ENCODE results near the gene FAM83E.

Gene FAM83E

DNA sequence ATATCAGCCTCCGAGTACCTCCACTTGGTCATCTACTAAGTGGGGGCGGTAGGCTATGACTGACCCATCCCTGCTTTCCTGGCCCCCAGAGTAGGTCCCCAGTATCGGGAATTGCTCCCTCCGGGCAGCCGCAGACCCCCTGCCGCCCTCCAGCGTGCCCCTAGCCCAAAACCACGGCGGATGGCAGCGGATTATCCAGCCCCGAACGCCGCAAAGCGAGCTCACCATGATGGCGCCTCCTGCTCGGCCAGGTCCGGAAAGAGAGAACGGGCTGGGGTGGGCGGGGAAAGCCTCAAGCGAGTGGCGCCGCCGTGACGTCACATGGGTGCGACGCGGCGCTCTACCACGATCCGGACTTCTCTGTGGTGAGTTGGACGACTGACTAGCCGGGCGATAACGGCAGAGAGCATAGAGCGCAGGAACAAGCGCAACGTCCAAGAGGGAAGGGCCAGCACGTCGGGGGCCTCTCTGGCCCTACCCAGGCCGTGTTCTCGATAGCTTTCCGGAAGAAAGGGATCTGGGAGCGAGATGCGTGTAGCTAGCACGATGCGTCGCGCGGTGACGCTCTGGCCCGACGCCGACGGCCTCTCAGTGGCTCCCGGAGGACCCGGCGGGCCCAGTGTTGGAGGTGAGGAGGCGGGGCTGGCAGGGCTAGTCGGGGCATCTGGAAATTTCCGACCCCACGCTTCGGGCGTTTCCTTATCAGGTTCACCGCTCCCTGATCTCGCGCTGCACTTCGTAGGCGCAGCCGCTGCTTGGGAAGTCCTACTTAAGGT, 4.2 kb upstream of the FAM83E start, which contains the start of the genes RPL18 and SPHK2:
Gene RPL18, minus strand, starts transcription at position 263 of the 776 bp plus-strand sequence. Its CDS starts 35 bp downstream, at position 228.
Gene SPHK2, plus strand, starts transcription at position 591 of the 776 bp plus-strand sequence. CDS start 1,009 bp downstream, outside the sequence.
- peak within 1 kb of the TSS; percentile 100 for H3K4me3 ChIP-seq (replicated peaks; ENCODE audit: low read depth, low read length)
- DNase-seq (ENCODE audit: low read depth), result peak; percentile 100
- TF ChIP-seq, protein P1, sequence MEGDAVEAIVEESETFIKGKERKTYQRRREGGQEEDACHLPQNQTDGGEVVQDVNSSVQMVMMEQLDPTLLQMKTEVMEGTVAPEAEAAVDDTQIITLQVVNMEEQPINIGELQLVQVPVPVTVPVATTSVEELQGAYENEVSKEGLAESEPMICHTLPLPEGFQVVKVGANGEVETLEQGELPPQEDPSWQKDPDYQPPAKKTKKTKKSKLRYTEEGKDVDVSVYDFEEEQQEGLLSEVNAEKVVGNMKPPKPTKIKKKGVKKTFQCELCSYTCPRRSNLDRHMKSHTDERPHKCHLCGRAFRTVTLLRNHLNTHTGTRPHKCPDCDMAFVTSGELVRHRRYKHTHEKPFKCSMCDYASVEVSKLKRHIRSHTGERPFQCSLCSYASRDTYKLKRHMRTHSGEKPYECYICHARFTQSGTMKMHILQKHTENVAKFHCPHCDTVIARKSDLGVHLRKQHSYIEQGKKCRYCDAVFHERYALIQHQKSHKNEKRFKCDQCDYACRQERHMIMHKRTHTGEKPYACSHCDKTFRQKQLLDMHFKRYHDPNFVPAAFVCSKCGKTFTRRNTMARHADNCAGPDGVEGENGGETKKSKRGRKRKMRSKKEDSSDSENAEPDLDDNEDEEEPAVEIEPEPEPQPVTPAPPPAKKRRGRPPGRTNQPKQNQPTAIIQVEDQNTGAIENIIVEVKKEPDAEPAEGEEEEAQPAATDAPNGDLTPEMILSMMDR (IDR thresholded peaks at IDR 0.05; ENCODE audit: low read length, missing control alignments), result no peak

DNA sequence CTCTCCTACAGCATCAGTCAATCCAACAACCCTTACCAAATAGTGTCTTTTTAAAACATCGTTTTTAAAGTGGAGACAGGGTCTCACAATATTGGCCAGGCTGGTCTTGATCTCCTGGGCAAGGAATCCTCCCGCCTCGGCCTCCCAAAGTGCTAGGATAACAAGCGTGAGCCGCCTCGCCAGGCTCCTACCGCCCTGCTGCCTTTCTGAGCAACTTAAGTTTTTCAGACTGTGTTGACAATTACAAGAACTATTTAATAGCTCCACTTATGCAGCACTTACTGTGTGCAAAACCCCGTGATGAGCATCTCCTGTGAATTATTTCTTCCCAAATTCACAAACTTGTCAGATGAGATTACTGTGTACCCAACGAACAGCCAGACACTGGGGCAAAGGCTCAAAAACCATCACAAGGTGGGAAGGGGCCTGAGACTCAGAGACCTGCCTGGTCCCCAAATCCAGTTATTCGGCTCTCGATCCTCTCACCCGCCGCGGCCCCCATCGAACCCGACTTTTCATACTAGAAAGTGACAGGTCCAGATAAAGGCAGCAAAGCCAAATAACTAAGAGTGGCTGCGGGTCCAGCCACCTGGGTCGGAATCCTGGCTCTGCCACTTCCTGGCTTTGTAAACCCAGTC, 3.5 kb upstream of the FAM83E start:
- TF ChIP-seq, protein P1 (IDR thresholded peaks at IDR 0.05; ENCODE audit: low read length, missing control alignments), result no peak
- peak overlapping the region; percentile 100 for H3K4me3 ChIP-seq (replicated peaks; ENCODE audit: low read depth, low read length)
- DNase-seq (ENCODE audit: low read depth), result no peak

DNA sequence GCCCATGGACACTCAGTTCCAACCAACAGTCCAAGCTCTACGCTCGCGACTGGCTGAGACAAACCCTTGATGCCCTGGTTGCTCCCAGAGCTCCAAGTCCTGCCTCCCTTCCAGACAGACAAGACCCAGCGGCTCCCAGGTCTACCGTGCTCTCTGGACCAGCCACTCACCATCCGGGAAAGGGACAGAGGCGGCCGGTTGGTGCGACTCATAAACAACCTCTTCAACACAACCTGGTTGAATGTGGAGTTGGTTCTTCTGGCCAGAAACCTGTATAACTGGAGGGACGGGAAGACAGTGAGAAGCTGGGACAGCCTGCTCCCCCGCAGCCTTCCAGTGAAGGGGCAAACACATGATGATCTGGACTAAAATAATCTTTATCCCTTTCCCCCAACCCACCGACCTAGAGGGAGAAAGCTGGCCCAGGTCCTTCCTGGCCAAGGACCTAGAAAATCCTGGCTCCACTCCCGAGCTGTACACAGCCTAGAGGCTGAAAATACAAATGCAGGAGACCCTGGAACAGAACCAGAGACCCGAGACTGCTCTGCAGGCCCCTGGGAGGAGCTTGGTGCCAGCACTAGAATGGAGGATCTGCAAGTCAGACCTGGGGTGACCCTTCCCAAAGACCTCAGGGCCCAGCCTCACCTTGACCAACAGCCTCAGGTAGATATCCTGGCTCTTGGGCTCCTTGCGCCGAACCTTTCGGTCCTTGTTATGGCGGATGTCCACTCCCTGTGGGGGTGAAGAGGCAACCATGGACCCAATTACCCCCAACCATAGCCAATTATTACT, 2.5 kb upstream of the FAM83E start:
- TF ChIP-seq, protein P1 (IDR thresholded peaks at IDR 0.05; ENCODE audit: low read length, missing control alignments), result peak; percentile 20
- peak overlapping the region; percentile 100 for H3K4me3 ChIP-seq (replicated peaks; ENCODE audit: low read depth, low read length)
- DNase-seq (ENCODE audit: low read depth), result no peak

GRCh38 chr19:48616491-48617056, 1.7 kb upstream of the FAM83E start:
- TF ChIP-seq, protein P1 (IDR thresholded peaks at IDR 0.05; ENCODE audit: low read length, missing control alignments), result no peak
- peak overlapping the region; percentile 100 for H3K4me3 ChIP-seq (replicated peaks; ENCODE audit: low read depth, low read length)
- DNase-seq (ENCODE audit: low read depth), result no peak

- TF ChIP-seq, protein P1 (IDR thresholded peaks at IDR 0.05; ENCODE audit: low read length, missing control alignments), result no peak
- no peak overlapping the region for H3K4me3 ChIP-seq (replicated peaks; ENCODE audit: low read depth, low read length)
- DNase-seq (ENCODE audit: low read depth), result no peak
Observed at GRCh38 chr19:48616041-48616436, 1.2 kb upstream of the FAM83E start.

- no peak for DNase-seq (ENCODE audit: low read depth)
- no peak overlapping the region for H3K4me3 ChIP-seq (replicated peaks; ENCODE audit: low read depth, low read length)
- TF ChIP-seq, protein P1 (IDR thresholded peaks at IDR 0.05; ENCODE audit: low read length, missing control alignments), result no peak
Observed at GRCh38 chr19:48615231-48616040, 560 bp upstream of the FAM83E start.
